Islet of Langerhans (tissue), 1 donor: ENCODE data around the gene TSN.
"Not testable (repeated sequence)": the region's sequence is repeated elsewhere in the genome, so short reads cannot be mapped to it uniquely, and the experiment has no call there.

Source experiments
- FAIRE-seq: peaks from one replicate; lab custom pipeline; 2011; peaks lifted over from hg19 to GRCh38; lab: Jason Lieb, UNC

The TSN gene

GRCh38 chr2:121755237-121756111 lies at the start of gene TSN:
TSN (plus strand) TSS chr2:121755651; CDS start chr2:121755780, 129 bp downstream.
- no peak for FAIRE-seq

GRCh38 chr2:121705958-121706357 lies 49.5 kb upstream of the TSN start:
- no peak for FAIRE-seq

GRCh38 chr2:121707344-121707919 lies 48.0 kb upstream of the TSN start:
- FAIRE-seq, result no peak

GRCh38 chr2:121707920-121708361 lies 47.5 kb upstream of the TSN start:
- FAIRE-seq, result no peak

GRCh38 chr2:121709776-121710469 lies 45.5 kb upstream of the TSN start:
- no peak for FAIRE-seq

GRCh38 chr2:121710470-121711170 lies 44.8 kb upstream of the TSN start:
- no peak for FAIRE-seq

- FAIRE-seq, result not testable (repeated sequence)
Observed at GRCh38 chr2:121711481-121711880, 44.0 kb upstream of the TSN start.

- FAIRE-seq, result no peak
Observed at GRCh38 chr2:121716126-121716525, 39.3 kb upstream of the TSN start.

- FAIRE-seq, result no peak
Observed at GRCh38 chr2:121717529-121717928, 37.9 kb upstream of the TSN start.

- no peak for FAIRE-seq
Observed at GRCh38 chr2:121721926-121722325, 33.5 kb upstream of the TSN start.

- FAIRE-seq, result no peak
Observed at GRCh38 chr2:121722479-121722878, 33.0 kb upstream of the TSN start.

GRCh38 chr2:121723316-121723715 lies 32.1 kb upstream of the TSN start:
- FAIRE-seq, result no peak

- FAIRE-seq, result no peak
Observed at GRCh38 chr2:121727332-121727731, 28.1 kb upstream of the TSN start.

- FAIRE-seq, result no peak
Observed at GRCh38 chr2:121727950-121728349, 27.5 kb upstream of the TSN start.

- no peak for FAIRE-seq
Observed at GRCh38 chr2:121731366-121731765, 24.1 kb upstream of the TSN start.

- FAIRE-seq, result not testable (repeated sequence)
Observed at GRCh38 chr2:121734544-121734943, 20.9 kb upstream of the TSN start.

- no peak for FAIRE-seq
Observed at GRCh38 chr2:121735518-121736074, 19.9 kb upstream of the TSN start.

- no peak for FAIRE-seq
Observed at GRCh38 chr2:121736140-121736461, 19.4 kb upstream of the TSN start.

- no peak for FAIRE-seq
Observed at GRCh38 chr2:121736462-121737336, 18.8 kb upstream of the TSN start, which contains the start of gene NIFK. NIFK (minus strand) TSS chr2:121736875; CDS start chr2:121736850, 25 bp downstream.

GRCh38 chr2:121740973-121741372 lies 14.5 kb upstream of the TSN start:
- no peak for FAIRE-seq

- FAIRE-seq, result no peak
Observed at GRCh38 chr2:121741450-121741849, 14.0 kb upstream of the TSN start.
